K562 (cell line): ENCODE data around the gene SLC25A11. TPM values are rescaled to one million over a fixed set of nuclear protein-coding genes. Genes with fewer than 3 reads are reported as not detected.

ENCODE experiments used
- HNRNPUL1 ChIP-seq: fragments of 200-400 bp; formaldehyde crosslinking; IDR thresholded peaks from 2 replicates; pipeline ENCODE4 v1.6.1; 2017; ENCODE audit warnings: low read length
- KLF6 ChIP-seq: fragments of 250-450 bp; sonication (Bioruptor Pico); IDR thresholded peaks from 2 replicates; pipeline ENCODE4 v1.4.0; 2020; ENCODE audit warnings: mild to moderate bottlenecking, moderate library complexity, borderline replicate concordance
- MEF2D ChIP-seq: conservative IDR thresholded peaks from 2 replicates; pipeline ENCODE4 v1.6.1; 2016; ENCODE audit warnings: low read depth, missing genetic modification characterization, missing compliant biosample characterization
- NCOA6 ChIP-seq: fragments of 450-650 bp; IDR thresholded peaks from 2 replicates; pipeline ENCODE4 v1.6.1; 2017; ENCODE audit warnings: mild to moderate bottlenecking
- PTBP1 ChIP-seq: fragments of 200-400 bp; formaldehyde crosslinking; IDR thresholded peaks from 2 replicates; pipeline ENCODE4 v1.6.1; 2017; ENCODE audit warnings: low read depth, low read length
- RFX1 ChIP-seq: fragments of 450-650 bp; IDR thresholded peaks from 2 replicates; pipeline ENCODE4 v1.6.1; 2016; ENCODE audit warnings: mild to moderate bottlenecking, moderate library complexity
- RUNX1 ChIP-seq: sonication (generic); IDR thresholded peaks from 2 replicates; pipeline ENCODE4 v1.6.1; 2016; ENCODE audit warnings: antibody characterized with exemption, low read depth
- ZNF507 ChIP-seq: conservative IDR thresholded peaks from 2 replicates; pipeline ENCODE4 v1.6.1; 2017; ENCODE audit warnings: missing genetic modification characterization, missing compliant biosample characterization
- polyA plus RNA-seq, 8 experiments: library from polyadenylated mRNA; depleted of rRNA in 4 of 8; stranded (reverse) in 5 of 8; unstranded in 3 of 8; fragments of >200 nt; fragmentation: Nextera tagmentation in 2 of 8; fragmentation: Illumina TruSeq in 1 of 8; extraction: Ambion mirVana in 2 of 8; extraction: Trizol in 1 of 8; gene quantifications; 2 replicates each; pipeline versions ENCODE4 v1.2.1 to v1.2.3, GENCODE V29; 2011 to 2014; ENCODE audit warnings: inconsistent platforms in 1 of 8, missing spikeins in 1 of 8
- total RNA-seq, 7 experiments: library from RNA; depleted of rRNA in 6 of 7; stranded (reverse); fragments of >200 nt in 6 of 7; fragmentation: Illumina TruSeq in 2 of 7; extraction: Trizol in 2 of 7; gene quantifications; 2 replicates each; pipeline versions ENCODE4 v1.2.1 to v1.2.3, GENCODE V29; 2011 to 2021; ENCODE audit warnings: low replicate concordance in 1 of 7
- TF ChIP-seq, protein P1 (sequence below): IDR thresholded peaks from 2 replicates; pipeline ENCODE4 v1.6.1; 2011; ENCODE audit not compliant: insufficient read length; ENCODE audit errors: extremely low read depth
- TF ChIP-seq, protein P2 (sequence below): IDR thresholded peaks from 3 replicates; pipeline ENCODE4 v1.6.1; 2011; ENCODE audit warnings: borderline replicate concordance, mild to moderate bottlenecking; ENCODE audit not compliant: insufficient read length, insufficient read depth
- TF ChIP-seq, protein P3 (sequence below), 2 experiments: IDR thresholded peaks in 1 of 2; conservative IDR thresholded peaks in 1 of 2; 2 replicates each; pipeline ENCODE4 v1.6.1; 2016; ENCODE audit warnings: low read depth in 2 of 2, mild to moderate bottlenecking in 1 of 2, missing compliant biosample characterization in 1 of 2, missing genetic modification characterization in 1 of 2, moderate library complexity in 1 of 2
- TF ChIP-seq, protein P4 (sequence below), 2 experiments: fragments of 450-650 bp; IDR thresholded peaks; 2 replicates each; pipeline ENCODE4 v1.6.1; 2018; ENCODE audit warnings: mild to moderate bottlenecking in 2 of 2, low read depth in 1 of 2; ENCODE audit not compliant: partially characterized antibody in 2 of 2
- TF ChIP-seq, protein P5 (sequence below): sonication (generic); formaldehyde crosslinking; IDR thresholded peaks from 2 replicates; pipeline ENCODE4 v1.8.0; 2022; ENCODE audit warnings: mild to moderate bottlenecking, missing genetic modification reagents

The SLC25A11 gene
- total and polyA plus RNA-seq, 9 of the 15 experiments (the other 6 are each of a cell fraction or from before 2014, with no cell fraction given): 3.1 to 56.7 (median 32.9) TPM

DNA sequence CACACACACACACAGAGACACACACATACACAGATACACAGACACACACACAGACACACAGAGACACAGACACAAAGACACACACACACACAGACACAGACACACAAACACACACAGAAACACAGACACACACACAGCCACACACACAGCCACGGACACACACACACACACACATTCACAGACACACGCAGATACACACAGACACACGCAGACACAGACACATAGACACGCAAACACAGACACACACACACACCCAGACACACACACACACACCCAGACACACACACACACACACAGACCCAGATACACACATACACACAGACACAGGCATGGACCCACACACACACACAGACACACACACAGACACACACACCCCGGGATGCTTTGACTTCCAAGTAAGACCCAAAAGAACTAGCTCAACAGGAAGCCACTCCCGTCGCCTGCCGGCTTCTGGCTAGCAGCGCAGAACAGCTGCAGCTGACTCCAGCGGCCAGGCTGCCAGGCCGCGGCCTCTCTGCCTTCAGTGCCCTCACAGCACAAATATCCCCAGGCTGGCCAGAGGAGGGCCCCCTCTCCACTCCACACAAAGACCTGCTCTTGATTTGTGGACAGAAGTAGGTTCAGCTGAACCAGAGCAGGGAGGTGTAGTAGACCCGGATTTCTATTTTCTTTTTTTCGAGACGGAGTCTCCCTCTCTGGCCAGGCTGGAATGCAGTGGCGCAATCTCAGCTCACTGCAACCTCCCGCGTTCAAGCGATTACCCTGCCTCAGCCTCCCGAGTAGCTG lies 30.9 kb downstream of the SLC25A11 start (continued):
- TF ChIP-seq PTBP1 (no peak), KLF6 (CRISPR knock-in tag) (no peak), HNRNPUL1 (no peak), MEF2D (tag) (no peak), RFX1 (no peak), RUNX1 (no peak), NCOA6 (no peak), ZNF507 (tag) (no peak)
- TF ChIP-seq, protein P1, sequence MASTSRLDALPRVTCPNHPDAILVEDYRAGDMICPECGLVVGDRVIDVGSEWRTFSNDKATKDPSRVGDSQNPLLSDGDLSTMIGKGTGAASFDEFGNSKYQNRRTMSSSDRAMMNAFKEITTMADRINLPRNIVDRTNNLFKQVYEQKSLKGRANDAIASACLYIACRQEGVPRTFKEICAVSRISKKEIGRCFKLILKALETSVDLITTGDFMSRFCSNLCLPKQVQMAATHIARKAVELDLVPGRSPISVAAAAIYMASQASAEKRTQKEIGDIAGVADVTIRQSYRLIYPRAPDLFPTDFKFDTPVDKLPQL: no peak
- TF ChIP-seq, protein P2, sequence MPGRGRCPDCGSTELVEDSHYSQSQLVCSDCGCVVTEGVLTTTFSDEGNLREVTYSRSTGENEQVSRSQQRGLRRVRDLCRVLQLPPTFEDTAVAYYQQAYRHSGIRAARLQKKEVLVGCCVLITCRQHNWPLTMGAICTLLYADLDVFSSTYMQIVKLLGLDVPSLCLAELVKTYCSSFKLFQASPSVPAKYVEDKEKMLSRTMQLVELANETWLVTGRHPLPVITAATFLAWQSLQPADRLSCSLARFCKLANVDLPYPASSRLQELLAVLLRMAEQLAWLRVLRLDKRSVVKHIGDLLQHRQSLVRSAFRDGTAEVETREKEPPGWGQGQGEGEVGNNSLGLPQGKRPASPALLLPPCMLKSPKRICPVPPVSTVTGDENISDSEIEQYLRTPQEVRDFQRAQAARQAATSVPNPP: no peak
- TF ChIP-seq, protein P3, sequence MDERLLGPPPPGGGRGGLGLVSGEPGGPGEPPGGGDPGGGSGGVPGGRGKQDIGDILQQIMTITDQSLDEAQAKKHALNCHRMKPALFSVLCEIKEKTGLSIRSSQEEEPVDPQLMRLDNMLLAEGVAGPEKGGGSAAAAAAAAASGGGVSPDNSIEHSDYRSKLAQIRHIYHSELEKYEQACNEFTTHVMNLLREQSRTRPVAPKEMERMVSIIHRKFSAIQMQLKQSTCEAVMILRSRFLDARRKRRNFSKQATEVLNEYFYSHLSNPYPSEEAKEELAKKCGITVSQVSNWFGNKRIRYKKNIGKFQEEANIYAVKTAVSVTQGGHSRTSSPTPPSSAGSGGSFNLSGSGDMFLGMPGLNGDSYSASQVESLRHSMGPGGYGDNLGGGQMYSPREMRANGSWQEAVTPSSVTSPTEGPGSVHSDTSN (CRISPR knock-in tag; IDR thresholded peaks at IDR 0.05; ENCODE audit: low read depth): no peak
- TF ChIP-seq, protein P3 (tag; conservative IDR thresholded peaks at IDR 0.05; ENCODE audit: low read depth): no peak
- TF ChIP-seq, protein P4, sequence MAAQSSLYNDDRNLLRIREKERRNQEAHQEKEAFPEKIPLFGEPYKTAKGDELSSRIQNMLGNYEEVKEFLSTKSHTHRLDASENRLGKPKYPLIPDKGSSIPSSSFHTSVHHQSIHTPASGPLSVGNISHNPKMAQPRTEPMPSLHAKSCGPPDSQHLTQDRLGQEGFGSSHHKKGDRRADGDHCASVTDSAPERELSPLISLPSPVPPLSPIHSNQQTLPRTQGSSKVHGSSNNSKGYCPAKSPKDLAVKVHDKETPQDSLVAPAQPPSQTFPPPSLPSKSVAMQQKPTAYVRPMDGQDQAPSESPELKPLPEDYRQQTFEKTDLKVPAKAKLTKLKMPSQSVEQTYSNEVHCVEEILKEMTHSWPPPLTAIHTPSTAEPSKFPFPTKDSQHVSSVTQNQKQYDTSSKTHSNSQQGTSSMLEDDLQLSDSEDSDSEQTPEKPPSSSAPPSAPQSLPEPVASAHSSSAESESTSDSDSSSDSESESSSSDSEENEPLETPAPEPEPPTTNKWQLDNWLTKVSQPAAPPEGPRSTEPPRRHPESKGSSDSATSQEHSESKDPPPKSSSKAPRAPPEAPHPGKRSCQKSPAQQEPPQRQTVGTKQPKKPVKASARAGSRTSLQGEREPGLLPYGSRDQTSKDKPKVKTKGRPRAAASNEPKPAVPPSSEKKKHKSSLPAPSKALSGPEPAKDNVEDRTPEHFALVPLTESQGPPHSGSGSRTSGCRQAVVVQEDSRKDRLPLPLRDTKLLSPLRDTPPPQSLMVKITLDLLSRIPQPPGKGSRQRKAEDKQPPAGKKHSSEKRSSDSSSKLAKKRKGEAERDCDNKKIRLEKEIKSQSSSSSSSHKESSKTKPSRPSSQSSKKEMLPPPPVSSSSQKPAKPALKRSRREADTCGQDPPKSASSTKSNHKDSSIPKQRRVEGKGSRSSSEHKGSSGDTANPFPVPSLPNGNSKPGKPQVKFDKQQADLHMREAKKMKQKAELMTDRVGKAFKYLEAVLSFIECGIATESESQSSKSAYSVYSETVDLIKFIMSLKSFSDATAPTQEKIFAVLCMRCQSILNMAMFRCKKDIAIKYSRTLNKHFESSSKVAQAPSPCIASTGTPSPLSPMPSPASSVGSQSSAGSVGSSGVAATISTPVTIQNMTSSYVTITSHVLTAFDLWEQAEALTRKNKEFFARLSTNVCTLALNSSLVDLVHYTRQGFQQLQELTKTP (IDR thresholded peaks at IDR 0.05; ENCODE audit: low read depth in 1 of 2, partially characterized antibody in 2 of 2): no peak
- TF ChIP-seq, protein P5, sequence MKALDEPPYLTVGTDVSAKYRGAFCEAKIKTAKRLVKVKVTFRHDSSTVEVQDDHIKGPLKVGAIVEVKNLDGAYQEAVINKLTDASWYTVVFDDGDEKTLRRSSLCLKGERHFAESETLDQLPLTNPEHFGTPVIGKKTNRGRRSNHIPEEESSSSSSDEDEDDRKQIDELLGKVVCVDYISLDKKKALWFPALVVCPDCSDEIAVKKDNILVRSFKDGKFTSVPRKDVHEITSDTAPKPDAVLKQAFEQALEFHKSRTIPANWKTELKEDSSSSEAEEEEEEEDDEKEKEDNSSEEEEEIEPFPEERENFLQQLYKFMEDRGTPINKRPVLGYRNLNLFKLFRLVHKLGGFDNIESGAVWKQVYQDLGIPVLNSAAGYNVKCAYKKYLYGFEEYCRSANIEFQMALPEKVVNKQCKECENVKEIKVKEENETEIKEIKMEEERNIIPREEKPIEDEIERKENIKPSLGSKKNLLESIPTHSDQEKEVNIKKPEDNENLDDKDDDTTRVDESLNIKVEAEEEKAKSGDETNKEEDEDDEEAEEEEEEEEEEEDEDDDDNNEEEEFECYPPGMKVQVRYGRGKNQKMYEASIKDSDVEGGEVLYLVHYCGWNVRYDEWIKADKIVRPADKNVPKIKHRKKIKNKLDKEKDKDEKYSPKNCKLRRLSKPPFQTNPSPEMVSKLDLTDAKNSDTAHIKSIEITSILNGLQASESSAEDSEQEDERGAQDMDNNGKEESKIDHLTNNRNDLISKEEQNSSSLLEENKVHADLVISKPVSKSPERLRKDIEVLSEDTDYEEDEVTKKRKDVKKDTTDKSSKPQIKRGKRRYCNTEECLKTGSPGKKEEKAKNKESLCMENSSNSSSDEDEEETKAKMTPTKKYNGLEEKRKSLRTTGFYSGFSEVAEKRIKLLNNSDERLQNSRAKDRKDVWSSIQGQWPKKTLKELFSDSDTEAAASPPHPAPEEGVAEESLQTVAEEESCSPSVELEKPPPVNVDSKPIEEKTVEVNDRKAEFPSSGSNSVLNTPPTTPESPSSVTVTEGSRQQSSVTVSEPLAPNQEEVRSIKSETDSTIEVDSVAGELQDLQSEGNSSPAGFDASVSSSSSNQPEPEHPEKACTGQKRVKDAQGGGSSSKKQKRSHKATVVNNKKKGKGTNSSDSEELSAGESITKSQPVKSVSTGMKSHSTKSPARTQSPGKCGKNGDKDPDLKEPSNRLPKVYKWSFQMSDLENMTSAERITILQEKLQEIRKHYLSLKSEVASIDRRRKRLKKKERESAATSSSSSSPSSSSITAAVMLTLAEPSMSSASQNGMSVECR (CRISPR knock-in tag): no peak; the same call in 1 of the 2 replicates
